Osteocyte (in vitro differentiated cells): ENCODE measurements around the gene RBP3. TPM values are rescaled to one million over a fixed set of nuclear protein-coding genes. Genes with fewer than 3 reads are reported as not detected.

Source experiments
- DNase-seq: peaks from one replicate; pipeline ENCODE4 v3.0.0; 2021; ENCODE audit warnings: mixed read lengths; ENCODE audit not compliant: unreplicated experiment; ENCODE audit errors: extremely low spot score
- H3K27ac Mint-ChIP-seq: one replicate; pipeline ENCODE4 v1.8.0; 2021; ENCODE audit warnings: mild to moderate bottlenecking, mixed read lengths; ENCODE audit not compliant: unreplicated experiment
- H3K27me3 Mint-ChIP-seq: one replicate; pipeline ENCODE4 v1.8.0; 2021; ENCODE audit warnings: mixed read lengths; ENCODE audit not compliant: unreplicated experiment
- H3K36me3 Mint-ChIP-seq: one replicate; pipeline ENCODE4 v1.8.0; 2021; ENCODE audit warnings: mixed read lengths; ENCODE audit not compliant: unreplicated experiment
- H3K4me1 Mint-ChIP-seq: one replicate; pipeline ENCODE4 v1.8.0; 2021; ENCODE audit warnings: mixed read lengths; ENCODE audit not compliant: unreplicated experiment
- H3K4me3 Mint-ChIP-seq: one replicate; pipeline ENCODE4 v1.8.0; 2021; ENCODE audit warnings: mild to moderate bottlenecking, moderate library complexity, mixed read lengths; ENCODE audit not compliant: unreplicated experiment
- H3K9me3 Mint-ChIP-seq: one replicate; pipeline ENCODE4 v1.8.0; 2021; ENCODE audit warnings: mixed read lengths; ENCODE audit not compliant: unreplicated experiment
- total RNA-seq: library from RNA; stranded (reverse); gene quantifications from 2 replicates; pipeline ENCODE4 v1.2.1, GENCODE V29; 2021
- TF ChIP-seq, protein P1 (sequence below): fragments of 200-600 bp; sonication (generic); IDR thresholded peaks from 2 replicates; pipeline ENCODE4 v1.5.0; 2021; ENCODE audit warnings: antibody characterized with exemption, mild to moderate bottlenecking, moderate library complexity

RBP3 gene
- total RNA-seq, 1 donor from 2014 or later = not detected

DNA sequence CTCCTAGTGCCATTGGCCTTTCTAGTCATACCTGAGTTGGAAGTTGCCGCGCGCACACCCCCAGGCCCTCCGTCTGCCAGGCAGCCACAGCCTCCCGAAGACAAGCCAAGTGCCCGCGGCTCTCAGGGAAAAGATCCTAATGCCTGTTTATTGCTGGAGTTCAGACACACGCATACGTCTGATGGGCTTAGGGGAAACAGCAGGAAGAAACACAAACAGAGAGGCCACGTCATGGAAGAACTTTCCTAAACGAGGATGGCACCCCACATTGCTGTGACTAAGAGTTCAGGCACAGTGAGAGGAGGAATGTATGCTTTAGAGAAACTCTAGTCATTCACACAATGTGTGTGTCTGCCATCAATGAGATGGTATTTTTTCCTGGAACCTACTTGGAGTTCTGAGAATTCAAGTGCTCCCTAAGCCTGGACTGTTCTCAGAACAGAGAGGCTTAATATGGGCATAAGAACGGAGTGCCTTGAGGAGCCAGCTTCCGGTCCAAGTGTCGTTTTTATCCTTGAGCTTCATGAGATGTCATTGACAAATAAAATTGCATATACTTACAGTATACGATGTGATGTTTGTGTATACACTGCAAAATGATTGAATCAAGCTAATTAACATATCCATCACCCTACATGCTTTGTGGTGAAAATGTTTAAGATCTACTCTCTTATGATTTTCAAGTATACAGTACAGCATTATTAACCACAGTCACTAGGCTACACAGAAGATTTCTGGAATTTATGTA, 11.6 kb upstream of the RBP3 start:
- no peak overlapping the region for H3K4me3 Mint-ChIP-seq
- no peaks in the 10 kb centered on the region for H3K36me3 Mint-ChIP-seq
- TF ChIP-seq, protein P1, sequence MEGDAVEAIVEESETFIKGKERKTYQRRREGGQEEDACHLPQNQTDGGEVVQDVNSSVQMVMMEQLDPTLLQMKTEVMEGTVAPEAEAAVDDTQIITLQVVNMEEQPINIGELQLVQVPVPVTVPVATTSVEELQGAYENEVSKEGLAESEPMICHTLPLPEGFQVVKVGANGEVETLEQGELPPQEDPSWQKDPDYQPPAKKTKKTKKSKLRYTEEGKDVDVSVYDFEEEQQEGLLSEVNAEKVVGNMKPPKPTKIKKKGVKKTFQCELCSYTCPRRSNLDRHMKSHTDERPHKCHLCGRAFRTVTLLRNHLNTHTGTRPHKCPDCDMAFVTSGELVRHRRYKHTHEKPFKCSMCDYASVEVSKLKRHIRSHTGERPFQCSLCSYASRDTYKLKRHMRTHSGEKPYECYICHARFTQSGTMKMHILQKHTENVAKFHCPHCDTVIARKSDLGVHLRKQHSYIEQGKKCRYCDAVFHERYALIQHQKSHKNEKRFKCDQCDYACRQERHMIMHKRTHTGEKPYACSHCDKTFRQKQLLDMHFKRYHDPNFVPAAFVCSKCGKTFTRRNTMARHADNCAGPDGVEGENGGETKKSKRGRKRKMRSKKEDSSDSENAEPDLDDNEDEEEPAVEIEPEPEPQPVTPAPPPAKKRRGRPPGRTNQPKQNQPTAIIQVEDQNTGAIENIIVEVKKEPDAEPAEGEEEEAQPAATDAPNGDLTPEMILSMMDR = no peak
- DNase-seq = no peak
- no peak overlapping the region for H3K27ac Mint-ChIP-seq
- no peaks in the 10 kb centered on the region for H3K9me3 Mint-ChIP-seq
- peaks cover 63% of the 10 kb centered on the region for H3K27me3 Mint-ChIP-seq
- H3K4me1 Mint-ChIP-seq = no peaks in the 10 kb centered on the region

- H3K9me3 Mint-ChIP-seq = no peaks in the 10 kb centered on the region
These were observed 10.9 kb upstream of the RBP3 start for GRCh38 chr10:47337310-47337709.

DNA sequence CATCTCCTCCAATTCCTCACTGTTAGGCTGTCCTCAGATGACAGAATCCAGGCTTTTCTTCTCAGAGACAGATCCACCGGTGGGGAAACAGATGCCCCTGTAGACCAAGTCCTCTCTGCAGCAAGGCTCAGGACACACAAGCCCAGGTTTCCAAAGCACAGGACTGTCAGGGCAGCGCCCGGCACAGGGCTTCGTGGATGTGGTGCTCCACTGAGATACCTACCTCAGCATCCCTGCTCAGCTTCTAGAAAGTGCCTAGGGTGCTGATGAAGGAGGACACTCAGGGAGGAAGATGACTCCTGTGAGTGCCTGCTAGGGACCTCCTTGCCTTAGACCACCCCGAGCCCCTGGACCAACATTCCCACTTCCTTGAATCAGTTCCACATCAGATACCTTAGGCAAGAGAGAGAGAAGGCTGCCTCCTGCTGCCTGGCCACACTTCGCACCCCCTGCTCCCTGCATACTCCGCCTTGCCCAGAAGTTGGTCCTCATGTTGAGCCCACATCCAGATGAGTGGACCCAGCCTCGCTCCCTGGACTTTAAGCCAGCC, 8.9 kb upstream of the RBP3 start:
- TF ChIP-seq, protein P1 = no peak
- Mint-ChIP-seq H3K9me3 (no peaks in the 10 kb centered on the region), H3K27me3 (peaks cover 62% of the 10 kb centered on the region), H3K27ac (no peak overlapping the region), H3K4me3 (no peak overlapping the region), H3K4me1 (no peaks in the 10 kb centered on the region), H3K36me3 (no peaks in the 10 kb centered on the region)
- no peak for DNase-seq

More at GRCh38 chr10:47337310-47337709, 10.9 kb upstream of the RBP3 start:
- TF ChIP-seq, protein P1 = no peak
- Mint-ChIP-seq H3K27ac (no peak overlapping the region), H3K27me3 (peaks cover 68% of the 10 kb centered on the region), H3K4me1 (no peaks in the 10 kb centered on the region), H3K4me3 (no peak overlapping the region), H3K36me3 (no peaks in the 10 kb centered on the region)
- DNase-seq = no peak

DNA sequence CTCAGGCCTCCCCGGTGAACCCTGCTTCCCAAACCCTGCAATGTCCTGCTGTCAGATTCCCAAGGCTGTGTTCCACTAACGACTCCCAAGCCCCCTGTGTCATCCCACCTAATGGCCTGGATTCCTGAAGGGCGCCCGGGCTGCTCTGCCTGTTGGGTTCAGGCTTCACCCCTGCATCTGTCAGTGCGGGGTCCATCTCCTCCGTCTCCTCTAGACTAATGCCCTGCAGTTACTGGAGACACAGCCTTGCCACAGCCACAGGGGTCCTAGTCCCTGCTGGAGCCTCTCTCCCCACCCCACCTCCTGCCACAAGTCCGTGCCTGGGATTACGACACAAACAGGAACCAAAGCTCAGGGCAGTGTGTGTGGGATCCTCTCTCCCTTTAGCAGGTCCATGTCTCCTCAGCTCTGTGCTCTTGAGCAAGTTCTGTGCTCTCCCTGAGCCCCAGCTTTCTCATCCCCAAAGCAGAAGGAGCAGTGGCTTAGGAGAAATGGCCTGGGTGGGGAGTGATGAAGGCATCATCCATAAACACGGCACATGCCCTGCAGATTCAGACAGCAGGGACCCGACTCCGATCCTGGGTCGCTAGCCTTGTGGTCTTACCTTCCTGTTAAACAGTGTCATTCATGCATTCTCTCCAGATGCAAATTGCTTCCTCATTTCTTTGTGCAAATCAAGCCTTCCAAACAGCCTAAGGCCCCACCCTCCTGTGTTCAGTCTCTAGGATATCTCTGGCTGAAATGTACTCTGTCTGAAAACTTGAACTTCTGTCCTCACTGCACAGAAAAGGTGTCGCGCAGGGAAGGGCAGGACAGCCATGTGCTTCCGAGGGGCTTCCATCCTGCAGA, 8.2 kb upstream of the RBP3 start:
- Mint-ChIP-seq H3K9me3 (no peaks in the 10 kb centered on the region), H3K36me3 (no peaks in the 10 kb centered on the region), H3K4me3 (no peak overlapping the region), H3K4me1 (no peaks in the 10 kb centered on the region), H3K27me3 (peaks cover 61% of the 10 kb centered on the region), H3K27ac (no peak overlapping the region)
- no peak for DNase-seq
- TF ChIP-seq, protein P1 = no peak
